T1000 (cell line): ENCODE data around the gene GLI3.
"Not testable (repeated sequence)": the region's sequence is repeated elsewhere in the genome, so short reads cannot be mapped to it uniquely, and the experiment has no call there.

Experiments
- DNase-seq: peaks from one replicate; lab custom pipeline; 2025; ENCODE audit warnings: mixed read lengths; lab: John Stamatoyannopoulos, UW

The GLI3 gene

GRCh38 chr7:42212541-42213090 lies 24.4 kb downstream of the GLI3 start:
- DNase-seq: no peak

- DNase-seq: no peak
Measured at GRCh38 chr7:42211938-42212337, 25.1 kb downstream of the GLI3 start.

GRCh38 chr7:42210779-42211178 lies 26.2 kb downstream of the GLI3 start:
- no peak for DNase-seq

- DNase-seq: no peak
Measured at GRCh38 chr7:42210333-42210732, 26.7 kb downstream of the GLI3 start.

GRCh38 chr7:42209085-42209484 lies 27.9 kb downstream of the GLI3 start:
- not testable (repeated sequence) for DNase-seq

- DNase-seq: no peak
Measured at GRCh38 chr7:42208572-42208971, 28.4 kb downstream of the GLI3 start.

- DNase-seq: no peak
Measured at GRCh38 chr7:42207420-42207819, 29.6 kb downstream of the GLI3 start.

- no peak for DNase-seq
Measured at GRCh38 chr7:42203336-42203735, 33.7 kb downstream of the GLI3 start.

GRCh38 chr7:42202601-42203000 lies 34.4 kb downstream of the GLI3 start:
- DNase-seq: no peak

- no peak for DNase-seq
Measured at GRCh38 chr7:42198974-42199668, 37.9 kb downstream of the GLI3 start.

GRCh38 chr7:42198296-42198695 lies 38.7 kb downstream of the GLI3 start:
- DNase-seq: no peak

GRCh38 chr7:42197451-42197850 lies 39.6 kb downstream of the GLI3 start:
- peak; percentile 22 for DNase-seq

- no peak for DNase-seq
Measured at GRCh38 chr7:42194238-42194637, 42.8 kb downstream of the GLI3 start.

- DNase-seq: no peak
Measured at GRCh38 chr7:42193471-42194129, 43.4 kb downstream of the GLI3 start.

- no peak for DNase-seq
Measured at GRCh38 chr7:42192851-42193461, 44.1 kb downstream of the GLI3 start.

GRCh38 chr7:42192066-42192465 lies 44.9 kb downstream of the GLI3 start:
- DNase-seq: no peak

- no peak for DNase-seq
Measured at GRCh38 chr7:42189535-42189934, 47.5 kb downstream of the GLI3 start.

- DNase-seq: no peak
Measured at GRCh38 chr7:42186151-42186550, 50.9 kb downstream of the GLI3 start.

GRCh38 chr7:42185726-42186125 lies 51.3 kb downstream of the GLI3 start:
- DNase-seq: no peak

- DNase-seq: no peak
Measured at GRCh38 chr7:42183547-42183946, 53.5 kb downstream of the GLI3 start.

- DNase-seq: no peak
Measured at GRCh38 chr7:42181566-42181965, 55.4 kb downstream of the GLI3 start.

- no peak for DNase-seq
Measured at GRCh38 chr7:42180806-42181205, 56.2 kb downstream of the GLI3 start.

GRCh38 chr7:42176724-42177101 lies 60.3 kb downstream of the GLI3 start:
- no peak for DNase-seq
